GM19438 (cell line): ENCODE data around the gene BORCS5.

ENCODE experiments used
- ATAC-seq: cut with Tn5 transposase; IDR thresholded peaks from one replicate; pipeline ENCODE4 v1.9.1; 2021; ENCODE audit warnings: low read depth; ENCODE audit not compliant: unreplicated experiment

The BORCS5 gene

GRCh38 chr12:12506496-12506890 lies 149.6 kb downstream of the BORCS5 start:
- no peak for ATAC-seq

DNA sequence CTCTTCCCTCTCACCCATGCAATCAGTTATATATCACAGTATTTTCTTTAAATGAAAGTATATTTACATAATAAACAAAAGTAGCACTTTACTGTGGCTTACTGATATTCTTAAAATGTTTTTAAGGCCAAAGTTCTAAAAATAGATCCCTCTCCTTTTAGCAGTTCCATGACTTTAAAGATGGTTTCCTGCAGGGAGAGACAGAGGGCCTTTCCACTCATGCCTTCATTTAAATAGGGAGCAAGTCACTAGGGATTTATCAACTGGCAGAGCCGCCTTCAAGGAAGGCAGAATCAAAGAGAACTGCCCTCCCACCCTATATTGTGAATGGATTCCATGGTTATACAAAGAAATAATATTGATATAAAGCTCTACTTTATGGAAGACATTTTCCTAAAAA lies 150.2 kb downstream of the BORCS5 start:
- ATAC-seq, result no peak

- ATAC-seq, result no peak
Measured at GRCh38 chr12:12508612-12509011, 151.7 kb downstream of the BORCS5 start.

DNA sequence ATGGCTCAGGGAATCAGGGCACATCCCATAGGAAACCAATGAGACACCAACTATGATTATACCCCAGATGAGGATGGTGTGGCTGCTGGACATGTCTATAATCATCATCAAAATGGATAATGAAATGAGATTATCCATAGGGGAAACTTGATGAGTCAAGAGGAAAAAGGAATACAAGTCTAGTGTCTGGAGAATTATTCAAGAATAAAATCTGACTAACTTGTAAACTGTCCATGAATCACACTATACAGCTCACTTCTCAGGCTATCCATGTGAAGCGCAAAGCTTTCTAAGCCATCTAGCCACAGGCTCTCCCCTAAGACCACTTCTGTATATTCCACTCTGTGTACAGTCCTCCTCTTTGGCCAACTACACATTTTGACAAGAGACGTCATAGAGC lies 153.3 kb downstream of the BORCS5 start:
- no peak for ATAC-seq

GRCh38 chr12:12510551-12510950 lies 153.7 kb downstream of the BORCS5 start:
- ATAC-seq, result no peak

DNA sequence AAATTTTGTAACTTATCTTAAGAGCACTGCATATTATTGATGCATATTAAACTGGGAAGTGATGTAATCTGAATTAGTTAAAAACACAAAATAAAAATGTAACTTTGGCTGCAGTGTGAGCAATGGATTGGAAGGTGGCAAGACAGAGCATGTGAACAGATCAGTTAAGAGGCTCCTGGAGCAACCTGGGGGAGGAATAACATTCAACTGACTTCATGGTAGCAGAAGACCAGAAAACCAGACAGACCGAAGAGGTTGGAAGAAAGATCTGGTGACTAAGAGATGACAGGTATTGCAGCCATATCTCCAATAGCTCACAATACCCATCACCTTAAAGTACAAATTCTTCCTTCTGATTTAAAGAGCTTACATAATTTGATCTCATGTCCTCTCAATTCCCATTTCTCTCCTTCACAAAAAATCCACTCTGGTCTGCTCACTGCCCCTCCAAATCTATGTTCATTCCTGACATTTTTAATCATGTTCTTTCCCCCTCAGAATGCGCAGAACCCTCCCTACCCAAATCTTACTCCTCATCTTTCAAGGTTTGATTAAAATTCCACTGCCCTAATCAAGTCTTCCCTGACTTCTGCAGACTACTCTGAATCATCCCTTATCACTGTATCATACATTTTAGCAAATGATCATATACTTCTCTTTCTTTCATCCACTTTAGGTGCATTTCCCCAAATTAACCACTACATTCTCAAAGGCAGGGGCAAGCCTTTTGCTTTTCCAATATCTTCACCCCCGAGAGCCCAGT lies 154.3 kb downstream of the BORCS5 start:
- no peak for ATAC-seq

DNA sequence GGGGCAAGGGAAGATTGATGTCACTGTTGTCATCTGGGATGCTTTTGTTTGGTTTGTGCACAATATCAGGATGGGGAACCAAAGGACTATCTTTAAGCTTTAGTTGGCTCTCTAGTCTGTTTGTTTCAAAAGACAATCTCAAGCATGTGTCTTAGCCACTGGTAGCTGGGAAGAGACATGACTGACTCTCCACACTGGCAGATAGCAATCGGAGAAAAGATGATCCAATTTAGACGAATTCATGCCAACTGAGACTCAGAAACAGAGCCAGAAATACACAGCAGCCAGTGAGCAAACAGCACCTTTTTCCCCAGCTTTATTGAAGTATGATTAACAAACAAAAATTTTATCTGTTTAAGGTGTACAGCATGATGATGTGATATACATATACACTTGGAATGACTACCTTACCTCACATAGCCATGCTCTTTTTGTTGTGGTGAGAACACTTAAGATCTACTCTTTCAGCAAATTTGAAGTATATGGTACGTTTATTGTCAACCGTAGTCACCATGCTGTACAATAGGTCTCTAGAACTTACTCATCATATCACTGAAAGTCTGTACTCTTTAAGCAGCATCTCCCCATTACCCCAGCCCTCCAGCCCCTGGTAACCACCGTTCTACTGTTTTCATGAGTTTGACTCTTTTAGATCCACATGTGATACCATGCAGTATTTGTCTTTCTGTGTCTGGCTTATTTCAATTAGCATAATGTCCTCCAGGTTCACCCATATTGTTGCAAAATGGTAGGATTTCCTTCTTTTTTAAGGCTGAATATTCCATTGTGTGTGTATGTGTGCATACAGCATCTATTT lies 155.2 kb downstream of the BORCS5 start:
- no peak for ATAC-seq

DNA sequence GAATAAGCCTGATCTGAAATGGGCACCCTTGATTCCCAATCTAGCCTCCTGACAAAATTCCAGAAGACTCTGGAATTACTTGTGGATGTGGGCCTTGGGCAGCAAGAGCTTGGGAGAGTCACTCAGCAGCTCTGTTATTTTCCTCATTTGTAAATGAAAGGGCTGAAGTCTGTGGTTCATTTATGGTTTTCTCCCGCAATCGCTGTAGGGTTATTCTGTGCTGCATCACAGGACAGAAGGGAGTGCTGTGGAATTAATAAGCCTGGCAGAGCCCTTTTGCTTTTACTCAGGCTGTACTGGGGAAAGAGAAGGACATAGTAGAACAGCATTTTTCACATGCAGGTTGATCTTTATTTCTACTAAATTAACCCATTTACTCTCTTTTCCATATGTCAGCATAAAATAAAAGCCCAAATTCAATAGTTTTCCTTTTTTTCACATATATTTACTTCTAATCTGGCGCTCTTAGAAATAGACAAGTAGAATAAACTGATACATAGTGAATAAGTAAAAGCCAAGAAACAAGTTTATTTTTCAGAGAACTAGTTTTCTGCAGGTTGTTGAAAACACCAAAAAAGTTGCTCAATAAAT lies 156.6 kb downstream of the BORCS5 start:
- no peak for ATAC-seq

GRCh38 chr12:12518464-12518845 lies 161.6 kb downstream of the BORCS5 start:
- no peak for ATAC-seq

DNA sequence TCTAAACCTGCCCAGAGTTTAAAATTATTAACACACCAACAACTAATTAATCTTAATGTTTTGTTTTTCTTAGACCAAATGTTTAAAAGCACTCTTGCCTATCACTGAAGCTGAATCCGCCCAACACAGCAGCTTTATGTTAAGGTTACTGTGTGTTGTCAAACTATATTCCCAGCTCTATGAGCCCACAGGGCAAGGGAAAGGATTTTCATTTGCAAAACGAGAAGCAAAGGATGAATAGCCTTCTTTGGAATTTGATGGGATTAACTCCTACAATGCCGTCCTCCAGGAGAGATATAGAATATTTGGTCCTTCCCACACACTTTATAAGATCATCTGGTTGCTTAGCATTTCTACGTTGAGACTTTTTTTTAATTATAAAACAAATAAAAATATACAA lies 162.0 kb downstream of the BORCS5 start:
- no peak for ATAC-seq
